Right lobe of liver (tissue), 6 donors: ENCODE measurements around the gene BLOC1S4. TPM values are rescaled to one million over a fixed set of nuclear protein-coding genes. Genes with fewer than 3 reads are reported as not detected.

ENCODE experiments used
- ATAC-seq, 4 donors: fragments of 200-7000 bp; cut with Tn5 transposase; one replicate each; pipeline ENCODE4 v1.9.1; 2020; ENCODE audit warnings: mild to moderate bottlenecking in 4 of 4, moderate library complexity in 4 of 4
- DNase-seq, 3 donors: peaks; one replicate each; pipeline ENCODE4 v3.0.0-alpha.2; 2020
- H3K27ac ChIP-seq, 3 donors: fragments of 200-600 bp; one replicate each; pipeline ENCODE4 v1.8.0; 2022
- H3K27me3 ChIP-seq, 2 donors: fragments of 200-600 bp; one replicate each; pipeline ENCODE4 v1.8.0; 2022
- H3K36me3 ChIP-seq, 4 donors: fragments of 200-600 bp; sonication (generic) in 1 of 4; one replicate each; pipeline versions ENCODE4 v1.5.1 to v1.8.0; 2017 to 2022; ENCODE audit warnings: control low read depth in 1 of 4
- H3K4me1 ChIP-seq, 4 donors: fragments of 200-600 bp; sonication (generic) in 1 of 4; one replicate each; pipeline versions ENCODE4 v1.5.1 to v1.8.0; 2017 to 2022; ENCODE audit warnings: control low read depth in 1 of 4
- H3K4me3 ChIP-seq, 3 donors: fragments of 200-600 bp; one replicate each; pipeline ENCODE4 v1.8.0; 2022
- H3K9me3 ChIP-seq, 4 donors: fragments of 200-600 bp; sonication (generic) in 1 of 4; one replicate each; pipeline versions ENCODE4 v1.5.1 to v1.8.0; 2017 to 2022; ENCODE audit warnings: control low read depth in 1 of 4
- POLR2A ChIP-seq: fragments of 450-650 bp; IDR thresholded peaks from one replicate; pipeline ENCODE4 v1.6.1; 2017; ENCODE audit warnings: antibody characterized with exemption, mild to moderate bottlenecking
- WGBS: methylation state at CpG from one replicate; pipeline ENCODE4 v1.1.6; 2018; ENCODE audit warnings: low coverage, low lambda C conversion rate; ENCODE audit not compliant: insufficient coverage; ENCODE audit errors: missing lambda C conversion rate; 5-methylcytosine and 5-hydroxymethylcytosine counted together
- intact Hi-C, 2 donors: fragments of 100-400 bp; cut with DNase I; formaldehyde crosslinking; loops; one replicate each; pipeline versions ENCODE4 v1.11.2 to v1.14.1; 2022
- total RNA-seq, 6 experiments: library from RNA; depleted of rRNA in 2 of 6; stranded (reverse); fragments of >200 nt in 2 of 6; fragmentation: NEBNext Ultra II Directional in 3 of 6; extraction: Animal tissue kit (Norgen Biotek cat#: 25700) in 3 of 6; gene quantifications; one replicate each; pipeline versions ENCODE4 v1.1.0 to v1.2.4, GENCODE V29; 2016 to 2023
- TF ChIP-seq, protein P1 (sequence below), 4 donors: fragments of 200-600 bp in 3 of 4; fragments of 450-650 bp in 1 of 4; IDR thresholded peaks; one replicate each; pipeline versions ENCODE4 v1.5.1 to v1.8.0; 2016 to 2022; ENCODE audit warnings: antibody characterized with exemption in 4 of 4, mild to moderate bottlenecking in 2 of 4
- donor health status: DM: no; HTN: yes; CAD: no.
- donor health status: DM: no; HTN: no; CAD: no.
- donor health status: DM: no; HTN: no; CAD: no.
- donor health status: DM: no; HTN: yes; CAD: no.
- donor health status: DM: no; HTN: yes; CAD: no.

Gene BLOC1S4
- total RNA-seq, 6 experiments from 2014 or later: 3.0 to 9.9 (median 6.6) TPM

DNA sequence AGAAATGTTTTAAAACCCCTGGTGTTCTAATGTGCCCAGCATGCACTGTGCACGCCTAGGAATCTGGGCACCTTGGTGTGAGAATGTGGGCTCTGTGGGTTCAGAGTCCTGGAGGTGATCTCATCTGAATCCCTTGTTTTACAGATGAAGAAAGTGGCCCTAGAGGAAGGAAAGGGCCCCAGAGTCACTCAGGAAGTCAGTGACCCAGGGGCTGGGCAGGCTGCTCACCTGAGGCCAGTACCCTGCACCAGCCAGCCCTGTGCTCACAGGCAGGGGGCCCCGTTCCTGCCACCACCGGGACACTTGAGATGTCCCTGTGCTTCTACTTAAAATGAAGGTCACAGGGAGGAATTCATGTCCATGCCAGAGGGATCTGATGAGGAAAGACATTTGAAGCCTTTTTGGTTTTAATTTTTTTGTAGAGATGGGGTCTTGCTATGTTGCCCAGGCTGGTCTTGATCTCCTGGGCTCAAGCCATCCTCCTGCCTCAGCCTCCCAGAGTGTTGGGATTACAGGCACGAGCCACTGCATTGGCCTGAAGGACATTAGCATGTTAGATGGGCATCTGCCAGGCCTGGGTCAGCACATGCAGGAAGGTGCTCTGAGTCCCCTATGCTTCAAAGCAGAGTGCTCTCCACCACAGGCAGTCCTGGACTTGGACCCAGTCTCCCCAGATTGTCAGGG lies 29.7 kb upstream of the BLOC1S4 start:
- TF ChIP-seq POLR2A: no peak
- TF ChIP-seq, protein P1, sequence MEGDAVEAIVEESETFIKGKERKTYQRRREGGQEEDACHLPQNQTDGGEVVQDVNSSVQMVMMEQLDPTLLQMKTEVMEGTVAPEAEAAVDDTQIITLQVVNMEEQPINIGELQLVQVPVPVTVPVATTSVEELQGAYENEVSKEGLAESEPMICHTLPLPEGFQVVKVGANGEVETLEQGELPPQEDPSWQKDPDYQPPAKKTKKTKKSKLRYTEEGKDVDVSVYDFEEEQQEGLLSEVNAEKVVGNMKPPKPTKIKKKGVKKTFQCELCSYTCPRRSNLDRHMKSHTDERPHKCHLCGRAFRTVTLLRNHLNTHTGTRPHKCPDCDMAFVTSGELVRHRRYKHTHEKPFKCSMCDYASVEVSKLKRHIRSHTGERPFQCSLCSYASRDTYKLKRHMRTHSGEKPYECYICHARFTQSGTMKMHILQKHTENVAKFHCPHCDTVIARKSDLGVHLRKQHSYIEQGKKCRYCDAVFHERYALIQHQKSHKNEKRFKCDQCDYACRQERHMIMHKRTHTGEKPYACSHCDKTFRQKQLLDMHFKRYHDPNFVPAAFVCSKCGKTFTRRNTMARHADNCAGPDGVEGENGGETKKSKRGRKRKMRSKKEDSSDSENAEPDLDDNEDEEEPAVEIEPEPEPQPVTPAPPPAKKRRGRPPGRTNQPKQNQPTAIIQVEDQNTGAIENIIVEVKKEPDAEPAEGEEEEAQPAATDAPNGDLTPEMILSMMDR (IDR thresholded peaks at IDR 0.05): no peak
- Histone ChIP-seq H3K4me1 (peaks cover 0 to 23% (median 11%) of the 10 kb centered on the region in 4 donors), H3K27me3 (no peaks in the 10 kb centered on the region), H3K9me3 (no peaks in the 10 kb centered on the region), H3K36me3 (no peaks in the 10 kb centered on the region), H3K4me3 (no peak overlapping the region), H3K27ac (no peak overlapping the region)
- no peak for DNase-seq
- intact Hi-C loops: no loop called here
- ATAC-seq: no peak
- 71% methylated on average over 3 of the region's 4 CpGs for WGBS

DNA sequence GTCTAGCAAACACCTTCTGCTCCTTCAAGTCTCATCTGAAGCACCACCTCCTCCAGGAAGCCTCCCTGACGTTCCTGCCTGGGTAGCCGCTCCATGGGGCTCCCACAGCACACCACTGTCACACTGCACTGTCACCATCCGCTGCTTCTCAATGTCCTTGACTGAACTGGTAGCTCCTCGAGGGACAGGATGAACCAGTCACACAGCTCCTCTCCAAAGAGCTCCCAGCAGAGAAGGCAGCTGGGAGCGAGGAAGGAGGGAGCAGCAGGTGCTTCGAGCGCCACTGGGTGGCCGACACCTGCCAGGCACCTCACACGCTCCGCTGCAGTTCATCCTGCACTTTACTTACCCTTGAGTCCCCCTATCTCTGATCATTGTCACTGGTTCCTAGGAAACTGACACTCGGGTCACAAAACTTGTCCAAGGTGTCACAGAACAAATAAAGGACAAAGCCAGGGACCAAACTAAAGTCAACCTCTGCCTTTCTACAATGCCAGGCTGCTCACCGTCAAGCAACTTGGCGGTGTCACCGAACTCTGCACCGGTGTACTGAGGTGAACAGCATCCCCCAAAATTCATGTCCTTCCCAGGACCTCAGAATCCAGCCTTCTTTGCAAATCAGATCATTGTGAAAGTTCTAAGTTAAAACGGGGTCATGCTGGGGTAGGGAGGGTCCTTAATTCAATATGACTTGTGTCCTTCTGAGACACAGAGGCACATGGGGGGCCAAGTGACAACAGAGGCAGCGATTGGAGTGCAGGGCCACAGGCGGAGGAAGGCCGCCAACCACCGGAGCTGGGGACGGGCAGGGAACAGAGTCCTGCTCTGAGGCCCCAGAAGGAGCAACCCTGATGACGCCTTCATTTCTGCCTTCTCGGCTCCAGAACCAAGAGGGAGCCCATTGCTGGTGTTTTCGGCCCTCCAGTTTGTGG lies 27.8 kb upstream of the BLOC1S4 start:
- ATAC-seq: peak in 1 of 4 donors; percentile 7
- peak overlapping the region in 1 of 3 donors; percentile 86 for H3K27ac ChIP-seq
- 64% methylated on average over 4 of the region's 24 CpGs for WGBS
- intact Hi-C loops: no loop called here
- DNase-seq: no peak
- peaks cover 0 to 23% (median 11%) of the 10 kb centered on the region in 4 donors for H3K4me1 ChIP-seq
- no peak for TF ChIP-seq POLR2A
- TF ChIP-seq, protein P1 (IDR thresholded peaks at IDR 0.05): no peak
- no peaks in the 10 kb centered on the region for H3K9me3 ChIP-seq
- no peak overlapping the region for H3K4me3 ChIP-seq
- H3K27me3 ChIP-seq: no peaks in the 10 kb centered on the region
- no peaks in the 10 kb centered on the region for H3K36me3 ChIP-seq

DNA sequence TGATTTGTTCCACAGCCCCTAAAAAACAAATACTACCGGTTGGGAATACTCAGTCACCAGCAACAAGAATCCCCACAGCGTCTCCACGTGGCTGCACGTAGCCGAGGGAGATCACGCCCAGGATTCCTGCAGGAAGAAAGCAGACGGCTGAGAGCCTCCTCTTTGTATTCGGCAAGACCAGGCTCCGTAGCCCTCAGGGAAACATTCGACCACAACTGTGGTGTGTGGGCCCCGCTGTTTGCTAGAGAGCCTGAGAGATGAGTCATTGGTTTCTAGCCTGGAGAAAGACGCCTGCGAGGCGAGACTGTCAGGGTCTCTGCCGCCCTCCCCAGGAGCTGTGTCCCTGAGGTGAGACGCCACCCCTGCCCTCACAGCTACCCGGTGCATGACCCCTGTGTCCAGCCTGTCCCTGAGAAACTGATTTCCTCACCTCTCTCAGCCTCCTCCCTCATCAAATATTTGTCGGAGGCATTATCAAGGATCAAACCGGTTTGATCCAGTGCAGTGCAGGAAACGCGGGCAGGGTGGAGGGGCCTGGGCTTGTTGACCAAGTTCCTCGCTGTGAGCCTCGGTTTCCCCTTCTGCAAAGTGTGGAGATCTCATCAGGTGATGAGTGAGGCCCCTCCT lies 27.0 kb upstream of the BLOC1S4 start:
- H3K4me3 ChIP-seq: no peak overlapping the region
- TF ChIP-seq POLR2A: no peak
- TF ChIP-seq, protein P1 (IDR thresholded peaks at IDR 0.05): no peak
- no peaks in the 10 kb centered on the region for H3K36me3 ChIP-seq
- no peaks in the 10 kb centered on the region for H3K27me3 ChIP-seq
- DNase-seq (peak in 2 of 3 donors; percentile 52 to 76), ATAC-seq (peak; percentile 75 to 80 (median 78))
- no peaks in the 10 kb centered on the region for H3K9me3 ChIP-seq
- H3K27ac ChIP-seq: peak overlapping the region; percentile 39 to 86 (median 62)
- 12% methylated on average over 9 of the region's 23 CpGs for WGBS
- intact Hi-C loops: no loop called here
- peaks cover 0 to 23% (median 11%) of the 10 kb centered on the region in 4 donors for H3K4me1 ChIP-seq

DNA sequence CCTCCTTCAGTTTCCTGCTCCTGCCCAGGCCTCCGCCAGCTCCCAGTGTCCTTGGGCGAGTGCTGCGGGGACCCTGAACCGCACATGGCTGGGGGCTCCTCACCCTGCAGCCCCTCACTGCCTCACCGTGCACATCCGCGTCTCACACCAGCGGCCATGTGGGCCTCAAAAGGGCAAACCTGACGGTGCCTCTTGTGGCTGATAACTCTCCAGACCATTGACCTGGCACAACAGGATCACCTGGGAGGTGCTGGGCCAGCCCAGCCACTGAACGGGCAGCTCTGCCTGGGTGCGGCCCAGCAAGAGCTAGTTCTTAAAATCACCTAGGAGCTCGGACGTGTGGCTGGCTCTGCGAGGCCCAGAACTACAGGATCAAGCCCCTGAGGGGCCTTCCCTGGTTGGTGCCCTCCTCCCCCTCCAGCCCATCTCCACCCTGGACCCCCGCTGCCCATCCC lies 26.4 kb upstream of the BLOC1S4 start:
- H3K4me3 ChIP-seq: no peak overlapping the region
- intact Hi-C loops: no loop called here
- no peaks in the 10 kb centered on the region for H3K36me3 ChIP-seq
- no peak for TF ChIP-seq POLR2A
- TF ChIP-seq, protein P1 (IDR thresholded peaks at IDR 0.05): no peak
- peak in 2 of 3 donors; percentile 48 to 78 for DNase-seq
- H3K9me3 ChIP-seq: no peaks in the 10 kb centered on the region
- peaks cover 0 to 23% (median 11%) of the 10 kb centered on the region in 4 donors for H3K4me1 ChIP-seq
- whole genome bisulfite sequencing: 34% methylated on average over 5 of the region's 15 CpGs
- peak; percentile 80 to 89 (median 84) for ATAC-seq
- H3K27ac ChIP-seq: peak overlapping the region; percentile 39 to 86 (median 62)
- no peaks in the 10 kb centered on the region for H3K27me3 ChIP-seq
